Gastrocnemius medialis (tissue), 4 donors: ENCODE measurements around the gene KCNA5.

Experiments used
- CTCF ChIP-seq, 5 experiments: fragments of 450-650 bp in 3 of 5; fragments of 200-600 bp in 2 of 5; sonication (generic) in 2 of 5; IDR thresholded peaks in 4 of 5; conservative IDR thresholded peaks in 1 of 5; 1 replicate in 4 of 5; 2 replicates in 1 of 5; pipeline ENCODE4 v1.5.1; 2016 to 2019; ENCODE audit warnings: antibody characterized with exemption in 5 of 5, mild to moderate bottlenecking in 3 of 5, moderate library complexity in 3 of 5
- POLR2A ChIP-seq, 2 donors: fragments of 450-650 bp; IDR thresholded peaks; one replicate each; pipeline ENCODE4 v1.6.1; 2017; ENCODE audit warnings: antibody characterized with exemption in 2 of 2, mild to moderate bottlenecking in 2 of 2, moderate library complexity in 2 of 2

GRCh38 chr12:5068126-5068525 lies 24.4 kb downstream of the KCNA5 start:
- no peak for TF ChIP-seq POLR2A (IDR thresholded peaks at IDR 0.05)
- no peak for TF ChIP-seq CTCF (IDR thresholded peaks at IDR 0.05 in 4 of 5, conservative IDR thresholded peaks at IDR 0.05 in 1 of 5)
